ENCODE data around the gene CYP24A1.

GRCh38 chr20:54218470-54218869 is 44.7 kb upstream of the CYP24A1 start:
- TF ChIP-seq CTCF (IDR thresholded peaks at IDR 0.05) (no peak), EZH2 (IDR thresholded peaks at IDR 0.05) (no peak)

All from neural progenitor cell (in vitro differentiated cells).